GM20431 (cell line): ENCODE results near the gene SLC10A7.

ENCODE experiments used
- in situ Hi-C: fragments of 300-500 bp; cut with MseI, MboI; formaldehyde crosslinking; loops from one replicate; pipeline ENCODE4 v1.15.0; 2020; ENCODE audit warnings: low sequenced_read_pairs; ENCODE audit not compliant: unreplicated experiment

SLC10A7 gene

GRCh38 chr4:146274774-146275173, 247.0 kb downstream of the SLC10A7 start:
- in situ Hi-C loops, result no loop called here

- in situ Hi-C loops, result no loop called here
Observed at GRCh38 chr4:146273204-146273901, 248.4 kb downstream of the SLC10A7 start.

DNA sequence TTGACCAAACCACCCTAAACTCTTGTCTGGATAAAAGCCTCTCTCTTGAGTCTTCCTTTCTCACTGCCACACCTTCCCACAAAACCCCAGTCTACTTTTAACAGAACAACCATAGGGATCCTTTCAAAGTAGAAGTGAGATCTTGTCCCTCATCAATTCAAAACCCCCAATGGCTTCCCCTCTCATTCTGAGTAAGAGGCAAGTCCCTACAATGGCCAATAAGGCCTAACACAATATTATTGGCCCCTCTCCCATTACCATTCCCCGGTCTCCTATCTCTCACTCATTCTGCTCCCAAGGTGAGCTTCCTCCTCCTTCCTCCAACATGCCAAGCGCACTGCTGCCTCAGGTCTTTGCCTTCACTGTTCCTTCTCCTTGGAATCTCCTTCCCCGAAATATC, 250.3 kb downstream of the SLC10A7 start:
- in situ Hi-C loops, result no loop called here

DNA sequence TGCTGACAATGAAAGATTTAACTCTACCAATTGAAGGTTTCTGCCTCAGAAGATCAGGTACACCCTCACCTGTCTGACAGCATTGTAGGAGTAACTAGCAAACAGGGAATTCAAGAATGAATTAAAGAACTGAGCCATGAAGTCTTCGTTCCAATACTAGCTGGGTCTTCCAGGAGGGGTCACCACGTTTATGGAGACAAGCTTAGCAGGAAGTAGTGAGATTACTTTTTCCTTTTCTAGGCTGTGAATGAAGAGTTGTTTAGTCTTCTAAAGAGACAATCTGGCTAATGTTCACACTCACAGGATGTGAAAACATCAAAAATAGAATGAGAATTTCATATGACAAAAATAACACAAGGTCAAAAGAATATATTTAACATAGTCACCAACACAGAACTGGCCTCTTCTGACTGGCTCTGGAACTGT, 252.5 kb downstream of the SLC10A7 start:
- in situ Hi-C loops, result no loop called here

DNA sequence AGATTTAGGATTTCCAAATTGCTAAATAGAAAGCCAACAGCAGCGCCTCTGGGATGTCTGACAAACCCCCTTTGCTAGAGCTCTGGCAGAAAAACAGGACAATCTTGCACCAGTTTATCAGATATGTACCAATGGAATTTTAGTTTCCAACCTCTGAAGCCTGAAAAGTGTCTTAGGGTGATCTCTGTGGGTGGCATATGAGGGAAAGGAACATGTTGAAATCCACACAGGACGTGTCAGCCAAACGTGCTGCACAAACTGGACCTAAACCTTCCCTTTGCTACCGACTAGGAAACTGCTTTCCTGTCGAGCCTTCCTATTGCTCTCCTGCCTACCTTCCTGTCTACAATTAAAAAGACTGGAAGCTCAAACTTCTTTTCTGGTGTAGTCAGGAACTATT, 253.9 kb downstream of the SLC10A7 start:
- in situ Hi-C loops, result no loop called here

DNA sequence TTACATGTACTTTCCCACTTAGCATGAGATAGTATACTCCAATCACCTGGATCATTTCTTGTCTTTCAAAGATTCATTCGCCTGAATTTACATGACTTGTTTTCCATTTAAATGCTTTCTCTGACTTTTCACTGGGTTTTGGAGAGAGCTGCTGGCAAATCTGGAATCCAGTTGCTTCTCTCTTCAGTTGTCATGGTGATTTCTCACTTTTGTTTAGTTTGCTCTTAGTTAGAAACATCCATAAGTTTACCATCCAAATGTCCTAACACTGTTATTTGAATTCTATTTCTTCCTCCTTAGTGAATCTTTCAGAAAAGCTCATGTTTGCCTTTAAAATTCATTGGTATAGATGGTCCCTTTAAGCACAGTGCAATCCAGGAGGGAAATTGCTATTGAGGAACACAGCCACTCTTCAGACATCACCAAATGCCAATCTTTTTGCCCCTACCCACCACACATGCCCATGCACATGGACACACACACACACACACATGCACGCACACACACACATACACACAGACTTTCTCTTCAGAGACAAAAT, 255.7 kb downstream of the SLC10A7 start:
- in situ Hi-C loops, result no loop called here

DNA sequence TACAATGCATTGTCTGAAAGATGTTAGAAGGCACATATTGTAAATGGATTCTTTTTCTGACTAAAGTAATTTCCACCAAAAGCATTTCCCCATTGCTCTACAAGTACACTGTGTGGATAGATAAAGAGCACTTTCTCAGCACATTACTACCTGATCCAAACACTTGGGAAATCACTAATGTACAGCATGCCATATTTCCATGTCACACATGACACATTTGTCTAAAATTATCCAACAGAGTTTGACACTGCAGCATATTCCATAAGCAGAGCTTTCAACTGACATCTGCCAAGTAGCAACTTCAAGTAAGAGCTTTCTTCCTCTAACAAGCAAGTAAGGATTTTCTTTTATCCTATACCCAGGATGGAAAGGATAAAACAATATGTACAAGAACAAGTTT, 257.9 kb downstream of the SLC10A7 start:
- in situ Hi-C loops, result no loop called here

GRCh38 chr4:146261041-146261440, 260.7 kb downstream of the SLC10A7 start:
- in situ Hi-C loops, result no loop called here

DNA sequence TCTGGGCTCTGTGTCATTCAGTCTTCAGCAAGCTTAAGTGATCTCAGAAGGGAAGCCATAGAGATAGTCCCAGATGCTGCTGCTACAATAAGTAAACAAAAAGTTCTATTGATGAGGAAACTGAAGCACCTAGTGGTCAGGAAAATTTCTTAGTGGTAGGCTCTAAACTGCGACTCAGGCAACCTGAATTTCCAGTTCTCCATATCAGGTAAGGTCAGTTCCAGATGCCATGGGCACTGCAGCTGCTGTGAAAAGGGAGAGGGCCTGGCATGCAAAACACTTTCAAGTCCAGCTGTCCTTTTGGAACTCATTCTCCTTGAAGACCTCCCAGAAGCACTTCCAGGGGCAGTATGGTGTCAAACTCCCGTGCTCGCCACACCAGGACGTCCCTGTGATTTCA, 261.2 kb downstream of the SLC10A7 start:
- in situ Hi-C loops, result no loop called here

- in situ Hi-C loops, result no loop called here
Observed at GRCh38 chr4:146257511-146257910, 264.2 kb downstream of the SLC10A7 start.

DNA sequence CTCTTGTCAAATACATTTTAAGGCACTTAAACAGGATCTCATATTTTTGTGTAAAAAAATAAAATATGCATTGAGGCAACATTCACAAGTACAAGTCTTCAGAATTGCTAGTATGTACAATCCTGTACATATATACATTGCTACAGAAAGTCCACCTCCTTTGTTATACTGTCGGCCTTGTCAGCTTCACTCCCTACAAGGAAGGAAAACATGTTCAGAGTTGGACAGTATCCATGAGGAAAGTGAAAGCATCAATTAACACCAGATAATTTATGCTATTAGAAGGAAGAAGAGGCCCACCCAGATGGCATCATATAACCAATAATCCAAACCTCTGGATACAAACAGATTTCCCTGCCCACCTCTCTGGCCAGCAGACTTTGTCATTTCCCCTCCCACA, 265.4 kb downstream of the SLC10A7 start:
- in situ Hi-C loops, result no loop called here

DNA sequence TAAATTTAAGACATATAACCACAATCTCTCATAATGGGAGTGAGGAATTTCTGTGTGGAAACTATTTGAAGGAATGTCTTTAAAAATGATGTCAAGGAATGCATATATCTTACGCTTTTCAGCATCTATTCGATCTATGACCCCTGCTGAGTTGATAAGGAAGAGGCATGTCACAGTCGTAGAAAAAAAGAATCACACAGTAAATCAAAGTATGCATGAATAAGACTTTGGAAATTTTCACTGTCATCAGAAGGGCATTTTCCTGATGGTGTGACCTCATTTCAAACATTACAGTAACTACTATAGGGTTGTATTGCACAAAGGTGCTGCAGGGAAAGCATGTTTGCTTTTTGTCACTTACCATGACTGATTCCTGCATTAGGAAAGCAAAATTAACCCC, 265.9 kb downstream of the SLC10A7 start:
- in situ Hi-C loops, result no loop called here

DNA sequence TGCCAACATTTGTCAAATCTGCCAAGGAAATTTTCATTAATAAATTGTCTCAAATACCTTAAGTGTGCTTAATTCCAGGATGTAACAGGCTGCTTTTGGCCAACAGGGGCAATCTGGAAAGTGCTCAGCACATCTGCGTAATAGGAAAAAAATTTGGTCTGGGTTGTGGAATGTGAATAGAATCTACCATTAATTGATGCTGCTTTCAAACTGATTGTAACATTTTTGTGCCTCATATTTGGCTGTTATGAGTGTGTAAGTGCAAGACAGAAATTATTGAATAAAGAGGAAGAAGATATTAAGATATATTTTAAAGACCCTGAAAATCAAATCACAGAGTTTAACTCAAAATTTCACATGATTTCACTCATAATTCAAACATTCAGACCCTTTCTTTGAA, 266.3 kb downstream of the SLC10A7 start:
- in situ Hi-C loops, result no loop called here

DNA sequence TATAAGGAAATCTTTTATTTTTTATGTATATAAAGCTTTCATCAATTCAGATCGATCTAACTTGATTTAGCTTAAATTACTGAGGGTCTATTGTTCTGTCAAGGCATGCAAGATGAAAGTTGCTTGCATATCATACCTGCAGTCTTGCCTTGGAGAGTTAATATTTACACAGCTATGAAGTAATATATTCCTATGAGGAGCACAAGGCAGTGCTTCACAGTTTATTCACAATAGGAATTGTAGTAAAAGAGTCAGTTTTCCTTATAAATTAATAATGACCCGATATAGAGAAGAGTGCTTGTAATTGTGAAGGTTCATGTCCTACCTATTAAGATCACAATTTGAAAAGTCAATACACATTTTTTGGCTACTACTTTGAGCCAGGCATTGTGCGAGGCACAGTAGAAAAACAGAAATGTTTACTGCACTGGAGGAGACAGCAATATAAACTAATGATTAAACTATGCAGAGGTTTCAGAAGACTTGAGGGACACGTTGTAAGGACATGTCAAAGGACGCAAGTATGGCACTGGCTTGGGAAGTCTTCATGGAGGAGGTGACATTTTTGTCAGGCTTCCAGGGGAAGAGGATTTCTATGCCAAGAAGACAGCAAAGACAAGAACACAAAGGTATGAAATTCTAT, 268.6 kb downstream of the SLC10A7 start:
- in situ Hi-C loops, result no loop called here

GRCh38 chr4:146247356-146247755, 274.4 kb downstream of the SLC10A7 start:
- in situ Hi-C loops, result no loop called here

DNA sequence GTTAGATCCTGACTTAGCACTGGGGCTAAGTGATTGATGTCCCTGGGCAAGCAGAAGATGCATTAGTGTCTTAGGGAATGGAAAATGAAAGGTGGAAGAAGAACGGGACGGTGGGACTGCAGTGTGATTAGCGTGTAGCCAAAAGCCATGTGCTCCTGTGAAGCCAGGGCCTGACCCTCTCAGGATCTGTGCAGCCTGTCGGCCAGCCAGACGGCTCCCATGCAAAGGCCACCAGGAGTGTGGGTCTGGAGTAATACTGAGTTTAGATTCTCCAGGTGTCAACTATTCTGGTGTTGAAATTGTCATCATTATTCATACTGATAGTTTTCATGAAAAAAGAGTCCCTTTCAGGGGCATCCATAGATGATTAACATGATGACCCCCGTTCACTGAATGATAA, 275.4 kb downstream of the SLC10A7 start:
- in situ Hi-C loops, result no loop called here

- in situ Hi-C loops, result no loop called here
Observed at GRCh38 chr4:146245850-146246249, 275.9 kb downstream of the SLC10A7 start.

- in situ Hi-C loops, result no loop called here
Observed at GRCh38 chr4:146245246-146245645, 276.5 kb downstream of the SLC10A7 start.

GRCh38 chr4:146244496-146244895, 277.2 kb downstream of the SLC10A7 start:
- in situ Hi-C loops, result no loop called here

- in situ Hi-C loops, result no loop called here
Observed at GRCh38 chr4:146243883-146244277, 277.9 kb downstream of the SLC10A7 start.

GRCh38 chr4:146243141-146243882, 278.4 kb downstream of the SLC10A7 start:
- in situ Hi-C loops, result no loop called here
